ENCODE data around the gene PGAM4. TPM values are rescaled to one million over a fixed set of nuclear protein-coding genes. Genes with fewer than 3 reads are reported as not detected.

The PGAM4 gene
- not detected for total RNA-seq

GRCh38 chrX:77969538-77969937, at the start of gene PGAM4:
Gene PGAM4, minus strand, starts transcription at chrX:77969638. Its CDS starts 0 bp downstream, at chrX:77969638.
- no peak within 1 kb of the TSS for H3K27ac ChIP-seq (ENCODE audit: low read depth, low read length)
- no peaks in the 10 kb centered on the region for H3K27me3 ChIP-seq (ENCODE audit: control insufficient read depth in 3 of 3, insufficient read depth in 3 of 3, low read length in 3 of 3)
- no peaks in the 10 kb centered on the region for H3K9me3 ChIP-seq (ENCODE audit: control insufficient read depth in 3 of 3, low read length in 3 of 3)

GRCh38 chrX:78011846-78012245, 42.4 kb upstream of the PGAM4 start:
- H3K27ac ChIP-seq (ENCODE audit: low read depth, low read length), result no peak overlapping the region
- no peaks in the 10 kb centered on the region for H3K9me3 ChIP-seq (ENCODE audit: control insufficient read depth in 3 of 3, low read length in 3 of 3)
- no peak overlapping the region for H3K4me3 ChIP-seq (ENCODE audit: low read length in 3 of 3)
- H3K27me3 ChIP-seq (ENCODE audit: control insufficient read depth in 3 of 3, insufficient read depth in 3 of 3, low read length in 3 of 3), result no peaks in the 10 kb centered on the region
- H3K4me1 ChIP-seq (ENCODE audit: control insufficient read depth in 3 of 3, insufficient read depth in 3 of 3, low read length in 3 of 3), result no peaks in the 10 kb centered on the region
- no peak overlapping the region for H3K9ac ChIP-seq (ENCODE audit: low read depth in 1 of 3, low read length in 3 of 3)
- H3K36me3 ChIP-seq (ENCODE audit: control insufficient read depth in 3 of 3, insufficient read depth in 3 of 3, low read length in 3 of 3), result no peaks in the 10 kb centered on the region

More at GRCh38 chrX:77969538-77969937, at the start of gene PGAM4:
- no peaks in the 10 kb centered on the region for H3K4me1 ChIP-seq (ENCODE audit: control insufficient read depth in 3 of 3, insufficient read depth in 3 of 3, low read length in 3 of 3)
- H3K9ac ChIP-seq (ENCODE audit: low read depth in 1 of 3, low read length in 3 of 3), result no peak within 1 kb of the TSS
- no peak within 1 kb of the TSS for H3K4me3 ChIP-seq (ENCODE audit: low read length in 3 of 3)
- H3K36me3 ChIP-seq (ENCODE audit: control insufficient read depth in 3 of 3, insufficient read depth in 3 of 3, low read length in 3 of 3), result no peaks in the 10 kb centered on the region

GRCh38 chrX:77979870-77980269, 10.4 kb upstream of the PGAM4 start:
- Histone ChIP-seq H3K36me3 (ENCODE audit: control insufficient read depth in 3 of 3, insufficient read depth in 3 of 3, low read length in 3 of 3) (no peaks in the 10 kb centered on the region), H3K27me3 (ENCODE audit: control insufficient read depth in 3 of 3, insufficient read depth in 3 of 3, low read length in 3 of 3) (no peaks in the 10 kb centered on the region), H3K27ac (ENCODE audit: low read depth, low read length) (no peak overlapping the region), H3K9me3 (ENCODE audit: control insufficient read depth in 3 of 3, low read length in 3 of 3) (no peaks in the 10 kb centered on the region), H3K4me3 (ENCODE audit: low read length in 3 of 3) (no peak overlapping the region), H3K9ac (ENCODE audit: low read depth in 1 of 3, low read length in 3 of 3) (no peak overlapping the region), H3K4me1 (ENCODE audit: control insufficient read depth in 3 of 3, insufficient read depth in 3 of 3, low read length in 3 of 3) (no peaks in the 10 kb centered on the region)

- no peak overlapping the region for H3K9ac ChIP-seq (ENCODE audit: low read depth in 1 of 3, low read length in 3 of 3)
- H3K27me3 ChIP-seq (ENCODE audit: control insufficient read depth in 3 of 3, insufficient read depth in 3 of 3, low read length in 3 of 3), result no peaks in the 10 kb centered on the region
- no peaks in the 10 kb centered on the region for H3K9me3 ChIP-seq (ENCODE audit: control insufficient read depth in 3 of 3, low read length in 3 of 3)
- H3K36me3 ChIP-seq (ENCODE audit: control insufficient read depth in 3 of 3, insufficient read depth in 3 of 3, low read length in 3 of 3), result no peaks in the 10 kb centered on the region
- no peak overlapping the region for H3K4me3 ChIP-seq (ENCODE audit: low read length in 3 of 3)
- no peaks in the 10 kb centered on the region for H3K4me1 ChIP-seq (ENCODE audit: control insufficient read depth in 3 of 3, insufficient read depth in 3 of 3, low read length in 3 of 3)
- no peak overlapping the region for H3K27ac ChIP-seq (ENCODE audit: low read depth, low read length)
Observed at GRCh38 chrX:77977518-77977917, 8.1 kb upstream of the PGAM4 start.

- no peaks in the 10 kb centered on the region for H3K4me1 ChIP-seq (ENCODE audit: control insufficient read depth in 3 of 3, insufficient read depth in 3 of 3, low read length in 3 of 3)
- H3K9ac ChIP-seq (ENCODE audit: low read depth in 1 of 3, low read length in 3 of 3), result no peak overlapping the region
- H3K9me3 ChIP-seq (ENCODE audit: control insufficient read depth in 3 of 3, low read length in 3 of 3), result no peaks in the 10 kb centered on the region
- H3K4me3 ChIP-seq (ENCODE audit: low read length in 3 of 3), result no peak overlapping the region
- H3K27ac ChIP-seq (ENCODE audit: low read depth, low read length), result no peak overlapping the region
- H3K36me3 ChIP-seq (ENCODE audit: control insufficient read depth in 3 of 3, insufficient read depth in 3 of 3, low read length in 3 of 3), result no peaks in the 10 kb centered on the region
- H3K27me3 ChIP-seq (ENCODE audit: control insufficient read depth in 3 of 3, insufficient read depth in 3 of 3, low read length in 3 of 3), result no peaks in the 10 kb centered on the region
Observed at GRCh38 chrX:77977095-77977494, 7.7 kb upstream of the PGAM4 start.

- H3K9ac ChIP-seq (ENCODE audit: low read depth in 1 of 3, low read length in 3 of 3), result no peak overlapping the region
- no peak overlapping the region for H3K4me3 ChIP-seq (ENCODE audit: low read length in 3 of 3)
- H3K27me3 ChIP-seq (ENCODE audit: control insufficient read depth in 3 of 3, insufficient read depth in 3 of 3, low read length in 3 of 3), result no peaks in the 10 kb centered on the region
Observed at GRCh38 chrX:77975755-77976154, 6.3 kb upstream of the PGAM4 start.

GRCh38 chrX:77967631-77968030, 1.8 kb downstream of the PGAM4 start:
- Histone ChIP-seq H3K27ac (ENCODE audit: low read depth, low read length) (no peak overlapping the region), H3K4me3 (ENCODE audit: low read length in 3 of 3) (no peak overlapping the region), H3K9me3 (ENCODE audit: control insufficient read depth in 3 of 3, low read length in 3 of 3) (no peaks in the 10 kb centered on the region), H3K9ac (ENCODE audit: low read depth in 1 of 3, low read length in 3 of 3) (no peak overlapping the region), H3K4me1 (ENCODE audit: control insufficient read depth in 3 of 3, insufficient read depth in 3 of 3, low read length in 3 of 3) (no peaks in the 10 kb centered on the region), H3K27me3 (ENCODE audit: control insufficient read depth in 3 of 3, insufficient read depth in 3 of 3, low read length in 3 of 3) (no peaks in the 10 kb centered on the region), H3K36me3 (ENCODE audit: control insufficient read depth in 3 of 3, insufficient read depth in 3 of 3, low read length in 3 of 3) (no peaks in the 10 kb centered on the region)

More at GRCh38 chrX:77975755-77976154, 6.3 kb upstream of the PGAM4 start:
- Histone ChIP-seq H3K9me3 (ENCODE audit: control insufficient read depth in 3 of 3, low read length in 3 of 3) (no peaks in the 10 kb centered on the region), H3K36me3 (ENCODE audit: control insufficient read depth in 3 of 3, insufficient read depth in 3 of 3, low read length in 3 of 3) (no peaks in the 10 kb centered on the region), H3K4me1 (ENCODE audit: control insufficient read depth in 3 of 3, insufficient read depth in 3 of 3, low read length in 3 of 3) (no peaks in the 10 kb centered on the region), H3K27ac (ENCODE audit: low read depth, low read length) (no peak overlapping the region)

- no peaks in the 10 kb centered on the region for H3K36me3 ChIP-seq (ENCODE audit: control insufficient read depth in 3 of 3, insufficient read depth in 3 of 3, low read length in 3 of 3)
- no peaks in the 10 kb centered on the region for H3K27me3 ChIP-seq (ENCODE audit: control insufficient read depth in 3 of 3, insufficient read depth in 3 of 3, low read length in 3 of 3)
- no peak overlapping the region for H3K4me3 ChIP-seq (ENCODE audit: low read length in 3 of 3)
- no peak overlapping the region for H3K27ac ChIP-seq (ENCODE audit: low read depth, low read length)
- H3K9ac ChIP-seq (ENCODE audit: low read depth in 1 of 3, low read length in 3 of 3), result no peak overlapping the region
- H3K9me3 ChIP-seq (ENCODE audit: control insufficient read depth in 3 of 3, low read length in 3 of 3), result no peaks in the 10 kb centered on the region
- H3K4me1 ChIP-seq (ENCODE audit: control insufficient read depth in 3 of 3, insufficient read depth in 3 of 3, low read length in 3 of 3), result no peaks in the 10 kb centered on the region
Observed at GRCh38 chrX:77966361-77966760, 3.1 kb downstream of the PGAM4 start.

- H3K27me3 ChIP-seq (ENCODE audit: control insufficient read depth in 3 of 3, insufficient read depth in 3 of 3, low read length in 3 of 3), result no peaks in the 10 kb centered on the region
- H3K4me1 ChIP-seq (ENCODE audit: control insufficient read depth in 3 of 3, insufficient read depth in 3 of 3, low read length in 3 of 3), result no peaks in the 10 kb centered on the region
- H3K27ac ChIP-seq (ENCODE audit: low read depth, low read length), result no peak overlapping the region
- no peak overlapping the region for H3K9ac ChIP-seq (ENCODE audit: low read depth in 1 of 3, low read length in 3 of 3)
- H3K4me3 ChIP-seq (ENCODE audit: low read length in 3 of 3), result no peak overlapping the region
- no peaks in the 10 kb centered on the region for H3K9me3 ChIP-seq (ENCODE audit: control insufficient read depth in 3 of 3, low read length in 3 of 3)
- no peaks in the 10 kb centered on the region for H3K36me3 ChIP-seq (ENCODE audit: control insufficient read depth in 3 of 3, insufficient read depth in 3 of 3, low read length in 3 of 3)
Observed at GRCh38 chrX:77962068-77962902, 7.2 kb downstream of the PGAM4 start.

- Histone ChIP-seq H3K9me3 (ENCODE audit: control insufficient read depth in 3 of 3, low read length in 3 of 3) (no peaks in the 10 kb centered on the region), H3K4me3 (ENCODE audit: low read length in 3 of 3) (no peak overlapping the region), H3K36me3 (ENCODE audit: control insufficient read depth in 3 of 3, insufficient read depth in 3 of 3, low read length in 3 of 3) (no peaks in the 10 kb centered on the region), H3K4me1 (ENCODE audit: control insufficient read depth in 3 of 3, insufficient read depth in 3 of 3, low read length in 3 of 3) (no peaks in the 10 kb centered on the region), H3K27ac (ENCODE audit: low read depth, low read length) (no peak overlapping the region), H3K9ac (ENCODE audit: low read depth in 1 of 3, low read length in 3 of 3) (no peak overlapping the region), H3K27me3 (ENCODE audit: control insufficient read depth in 3 of 3, insufficient read depth in 3 of 3, low read length in 3 of 3) (no peaks in the 10 kb centered on the region)
Observed at GRCh38 chrX:77961063-77961462, 8.4 kb downstream of the PGAM4 start.

Measured in skeletal muscle tissue (tissue), 4 donors.